ENCODE data around the gene MYOM1.
"Not testable (repeated sequence)": the region's sequence is repeated elsewhere in the genome, so short reads cannot be mapped to it uniquely, and the experiment has no call there.

MYOM1 gene

DNA sequence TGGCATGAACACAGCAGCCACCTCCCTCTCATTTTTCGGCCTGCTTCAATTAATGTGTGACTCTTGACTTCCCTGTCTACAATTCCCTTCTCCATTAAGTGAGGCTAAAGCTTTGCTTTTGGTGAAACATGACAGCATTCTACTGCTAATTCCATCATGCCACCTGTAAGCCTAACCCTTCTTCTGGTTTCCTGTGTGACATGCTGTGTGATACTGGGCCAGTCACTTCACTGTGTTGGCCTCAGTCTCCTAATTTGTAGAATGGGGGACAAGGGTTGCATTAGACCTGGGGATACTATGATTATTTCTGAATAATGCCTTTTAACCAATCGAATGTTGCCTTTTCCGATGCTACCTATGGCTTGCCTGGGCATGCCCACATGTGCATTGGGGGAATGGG, 146.4 kb downstream of the MYOM1 start:
- not testable (repeated sequence) for DNase-seq

GRCh38 chr18:3071676-3072075, 148.1 kb downstream of the MYOM1 start:
- DNase-seq: no peak

DNA sequence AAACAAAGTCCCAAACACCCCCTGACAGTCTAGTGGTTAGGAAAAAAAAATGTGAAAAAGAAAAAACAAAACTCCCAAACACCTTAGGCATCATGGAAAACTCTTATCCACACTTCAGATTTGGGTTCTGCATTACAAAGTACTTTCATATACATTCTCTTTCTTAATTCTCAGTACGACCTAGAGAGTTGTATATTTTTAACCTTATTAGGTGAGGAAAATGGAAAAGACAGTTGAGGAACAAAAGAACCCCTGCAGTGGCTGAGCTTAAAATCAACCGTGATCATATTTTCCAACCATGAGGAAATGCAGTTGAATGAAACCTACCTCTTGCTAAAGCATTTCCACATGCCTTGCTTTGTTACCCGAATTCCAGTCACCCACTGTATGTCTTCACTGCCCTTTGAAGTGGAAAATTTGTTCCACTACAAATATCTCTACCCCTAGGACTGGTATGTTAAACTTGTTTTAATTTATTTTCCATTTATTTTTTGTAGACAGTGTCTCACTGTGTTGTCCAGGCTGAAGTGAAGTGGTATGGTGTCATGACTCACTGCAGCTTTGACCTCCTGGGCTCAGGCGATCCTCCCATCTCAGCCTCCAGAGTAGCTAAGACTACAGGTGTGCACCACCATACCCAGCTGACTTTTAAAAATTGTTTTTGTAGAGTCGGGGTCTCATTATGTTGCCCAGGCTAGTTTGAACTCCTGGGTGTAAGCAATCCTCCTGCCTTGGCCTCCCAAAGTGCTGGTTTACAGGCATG, 149.9 kb downstream of the MYOM1 start:
- no peak for DNase-seq

GRCh38 chr18:3067722-3068121, 152.0 kb downstream of the MYOM1 start:
- no peak for DNase-seq

DNA sequence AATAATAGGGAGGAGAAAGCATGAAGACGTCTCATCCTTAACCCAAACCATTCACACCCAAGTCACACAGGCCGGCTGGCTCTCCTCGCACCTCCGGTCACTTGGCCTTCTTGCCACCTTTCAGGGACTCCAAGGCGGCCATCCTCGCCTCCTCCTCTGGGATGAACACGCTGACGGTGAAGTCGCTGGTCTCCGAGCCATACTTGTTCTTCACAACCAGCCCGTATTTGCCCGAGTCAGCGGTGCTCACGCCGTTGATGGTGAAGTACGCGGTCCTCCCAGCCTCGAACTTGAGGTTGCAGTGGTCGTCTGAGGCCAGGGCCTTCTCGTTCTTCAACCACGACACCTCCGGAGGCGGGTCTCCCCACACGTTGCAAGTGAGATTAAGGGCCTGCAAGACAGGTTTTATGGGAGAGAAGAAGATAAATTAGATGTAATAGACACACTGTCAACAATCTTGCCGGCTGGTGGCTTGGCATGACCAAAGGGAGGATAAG, 152.6 kb downstream of the MYOM1 start:
- DNase-seq: no peak

DNA sequence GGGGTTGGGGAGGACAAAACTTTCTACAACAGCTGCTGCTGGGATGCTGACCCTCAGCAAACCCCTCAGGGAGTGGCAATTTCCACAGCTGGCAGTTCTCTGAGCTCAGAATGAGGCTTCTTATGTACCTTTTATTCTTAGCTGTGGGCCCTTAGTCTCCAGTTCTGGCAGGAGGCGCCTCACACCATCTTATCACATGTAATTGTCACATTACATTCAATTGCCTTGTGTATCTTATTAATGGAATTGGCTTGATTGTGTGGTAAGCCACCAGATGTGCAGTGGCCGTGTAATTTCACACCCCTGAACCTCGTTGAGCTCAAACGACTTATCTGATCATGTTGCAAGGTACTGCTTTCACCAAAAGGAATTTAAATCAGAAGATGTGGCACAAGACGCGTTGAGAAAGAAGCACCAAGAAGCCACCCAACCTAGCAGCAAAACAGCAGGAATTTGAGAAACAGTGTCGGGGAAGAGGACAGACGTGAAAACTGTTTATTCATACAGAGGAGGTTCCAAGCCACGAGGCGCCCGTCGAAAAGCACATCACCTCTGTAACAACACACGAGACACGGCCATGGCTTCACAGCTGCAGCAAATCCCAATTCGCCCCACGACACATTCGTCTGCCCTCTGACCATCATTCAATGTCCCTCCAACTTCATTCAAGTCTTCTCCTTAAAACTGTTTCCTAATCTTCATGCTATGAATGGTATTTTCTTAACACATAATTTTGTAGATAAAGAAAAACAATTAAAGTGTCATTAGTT, 153.2 kb downstream of the MYOM1 start:
- no peak for DNase-seq

DNA sequence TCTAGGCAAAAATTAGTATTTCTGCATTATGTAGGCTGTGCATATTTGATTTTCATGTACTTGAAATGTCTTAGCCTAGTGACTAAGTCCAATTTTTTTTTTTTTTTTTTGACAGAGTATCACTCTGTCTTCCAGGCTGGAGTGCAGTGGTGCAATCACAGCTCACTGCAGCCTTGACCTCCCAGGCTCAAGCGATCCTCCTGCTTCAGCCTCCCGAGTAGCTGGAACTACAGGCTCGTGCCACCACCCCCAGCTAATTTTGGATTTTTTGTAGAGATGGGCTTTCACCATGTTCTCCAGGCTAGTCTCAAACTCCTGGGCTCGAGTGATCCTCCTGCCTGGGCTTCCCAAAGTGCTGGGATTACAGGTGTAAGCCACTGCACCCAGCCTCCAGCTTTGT, 156.0 kb downstream of the MYOM1 start:
- not testable (repeated sequence) for DNase-seq

DNA sequence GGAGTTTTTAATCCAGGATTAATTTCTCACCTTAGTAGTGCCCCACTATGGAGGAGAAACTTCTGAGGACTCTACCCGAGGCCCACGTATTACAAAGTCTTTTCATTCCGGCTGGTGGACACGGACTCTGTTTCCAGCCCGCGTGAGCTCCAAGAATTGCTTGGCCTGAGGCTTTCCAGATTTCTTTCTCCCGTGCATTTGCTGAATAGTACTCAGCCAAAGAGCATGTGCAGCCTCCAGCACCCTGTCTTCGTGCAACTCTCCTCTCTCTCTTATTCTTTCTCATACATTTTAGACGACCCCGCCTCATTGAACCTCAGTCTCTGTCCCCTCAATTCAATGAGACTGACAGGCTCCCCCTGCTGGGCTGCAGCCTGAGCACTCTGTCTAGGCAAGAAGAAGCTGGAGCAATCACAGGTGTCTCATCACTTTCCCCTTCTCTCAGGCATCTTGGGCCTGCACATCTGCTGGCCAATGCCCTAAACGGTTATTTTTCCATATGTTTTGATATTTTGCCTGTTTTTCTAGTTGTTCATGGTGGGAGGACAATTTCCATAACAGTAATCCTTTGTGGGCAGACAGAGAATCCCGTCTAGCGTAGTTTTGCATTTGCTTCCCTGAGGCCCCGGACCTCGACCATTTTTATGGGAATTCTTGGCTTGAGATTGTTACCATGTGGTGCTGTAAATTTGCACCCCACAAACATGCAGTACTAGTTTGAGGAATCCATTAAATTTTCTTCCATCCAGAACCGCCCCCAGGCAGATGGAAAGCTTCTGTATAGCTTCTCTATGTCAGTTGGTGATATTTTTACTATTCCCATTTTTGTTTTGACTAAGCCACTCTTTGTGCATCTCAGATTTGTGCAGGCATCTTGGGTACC, 156.7 kb downstream of the MYOM1 start:
- DNase-seq: no peak

GRCh38 chr18:3061581-3062312, 158.0 kb downstream of the MYOM1 start:
- no peak for DNase-seq

DNA sequence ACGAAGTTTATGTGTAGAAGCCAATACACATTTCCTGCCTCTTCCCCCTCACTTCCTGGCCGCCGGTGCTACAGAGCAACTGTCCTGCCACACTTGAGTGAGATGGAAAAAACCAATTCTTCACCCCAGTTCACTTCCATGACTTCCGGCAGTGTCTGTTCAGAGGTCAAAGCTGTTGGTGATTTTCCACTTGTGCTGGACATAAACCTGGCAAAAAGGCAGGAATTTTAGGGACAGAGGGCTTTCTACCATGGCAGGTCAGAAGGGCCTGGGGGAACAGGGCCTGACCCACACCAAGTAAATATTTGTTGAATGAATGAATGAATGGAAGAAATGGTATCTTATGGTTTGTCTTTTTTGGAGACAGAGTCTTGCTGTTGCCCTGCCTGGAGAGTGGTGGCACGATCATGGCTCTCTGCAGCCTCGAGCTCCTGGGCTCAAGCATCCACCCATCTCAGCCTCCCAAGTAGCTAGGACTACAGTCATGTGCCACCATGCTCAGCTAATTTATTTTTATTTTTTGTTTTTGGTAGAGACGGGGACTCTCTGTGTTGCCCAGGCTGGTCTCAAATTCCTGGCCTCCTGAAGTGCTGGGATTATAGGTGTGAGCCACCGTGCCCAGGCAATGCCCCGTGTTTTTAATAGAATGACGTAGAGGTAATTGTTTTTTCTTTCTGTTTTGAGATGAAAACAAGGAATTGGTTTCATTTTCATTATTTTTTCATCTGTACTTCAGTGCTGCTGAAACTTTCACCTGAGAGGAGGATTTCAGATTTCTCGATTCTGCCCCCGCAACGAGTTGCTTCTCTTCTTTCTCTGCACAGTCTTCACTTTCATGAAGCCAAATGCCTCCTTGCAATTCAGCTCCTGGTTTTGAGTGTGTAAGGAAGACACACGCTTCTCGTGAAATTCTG, 158.8 kb downstream of the MYOM1 start:
- DNase-seq: no peak

GRCh38 chr18:3059272-3059671, 160.5 kb downstream of the MYOM1 start:
- DNase-seq: no peak

- DNase-seq: no peak
Measured at GRCh38 chr18:3058328-3059191, 161.2 kb downstream of the MYOM1 start.

DNA sequence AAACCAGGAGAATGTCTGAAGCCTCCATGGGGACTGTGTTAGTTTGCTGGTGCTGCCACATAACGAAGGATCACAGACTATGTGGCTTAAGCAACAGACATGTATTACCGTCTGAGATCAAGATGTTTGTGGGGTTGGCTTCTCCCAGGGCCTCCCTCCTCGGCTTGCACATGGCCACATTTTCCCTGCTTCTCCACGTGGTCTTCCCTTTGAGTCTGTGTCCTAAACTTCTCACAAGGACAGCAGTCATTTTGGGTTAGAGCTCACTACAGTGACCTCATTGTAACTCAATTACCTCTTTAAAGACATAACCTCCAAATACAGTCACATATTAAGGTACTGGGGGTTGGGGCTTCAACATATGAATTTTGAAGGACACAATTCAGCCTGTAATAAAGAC, 162.2 kb downstream of the MYOM1 start:
- no peak for DNase-seq

GRCh38 chr18:3056311-3056710, 163.5 kb downstream of the MYOM1 start:
- no peak for DNase-seq

- no peak for DNase-seq
Measured at GRCh38 chr18:3055816-3056215, 164.0 kb downstream of the MYOM1 start.

GRCh38 chr18:3055186-3055728, 164.5 kb downstream of the MYOM1 start:
- no peak for DNase-seq

- DNase-seq: no peak
Measured at GRCh38 chr18:3054780-3055179, 165.0 kb downstream of the MYOM1 start.

DNA sequence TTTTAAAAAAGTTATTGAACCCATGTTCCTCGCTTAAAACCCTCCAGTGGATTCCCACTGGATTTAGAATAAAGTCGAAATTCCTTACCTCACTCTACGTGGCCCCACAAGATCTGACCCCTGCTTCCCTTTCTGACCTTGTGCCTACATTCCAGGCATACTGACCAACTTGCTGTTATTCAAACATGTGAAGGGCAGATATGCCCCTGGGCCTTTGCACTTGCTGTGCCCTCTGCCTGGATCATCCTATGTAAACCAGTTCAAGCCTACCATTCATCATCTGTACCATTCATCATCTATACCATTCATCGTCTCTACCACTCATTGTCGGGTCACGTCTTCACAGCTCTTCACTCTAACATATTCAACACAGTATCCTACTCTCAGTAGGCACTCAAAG, 165.6 kb downstream of the MYOM1 start:
- DNase-seq: no peak

- no peak for DNase-seq
Measured at GRCh38 chr18:3053081-3053480, 166.7 kb downstream of the MYOM1 start.

DNA sequence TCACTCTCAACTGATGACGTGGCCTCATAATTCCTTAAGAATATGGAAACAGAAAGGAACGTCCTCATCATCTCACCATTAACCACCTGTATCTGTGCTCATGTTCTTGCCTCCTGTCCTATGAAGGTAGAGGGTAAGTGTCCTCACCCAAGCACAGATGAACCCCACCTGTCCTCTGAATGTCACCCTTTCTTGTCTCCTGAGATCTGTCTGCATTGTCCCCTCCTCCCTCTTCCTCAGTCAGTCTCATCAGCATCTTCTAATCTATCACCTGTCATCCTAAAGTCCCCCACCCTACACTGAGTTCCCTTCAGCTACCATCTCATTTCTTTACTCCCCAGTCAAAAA, 167.4 kb downstream of the MYOM1 start:
- DNase-seq: no peak

Measured in DMS153 (cell line).